Endodermal cell (in vitro differentiated cells): ENCODE data around the gene DLGAP3. TPM values are rescaled to one million over a fixed set of nuclear protein-coding genes. Genes with fewer than 3 reads are reported as not detected.
"Not testable (repeated sequence)": the region's sequence is repeated elsewhere in the genome, so short reads cannot be mapped to it uniquely, and the experiment has no call there.

Experiments used
- DNase-seq: peaks from one replicate; pipeline ENCODE4 v3.0.0-alpha.2; 2017
- H3K27ac ChIP-seq: 2 replicates; pipeline ENCODE4 v1.5.1; 2013; ENCODE audit warnings: mild to moderate bottlenecking, low read depth, low read length, moderate library complexity
- H3K27me3 ChIP-seq: 2 replicates; pipeline ENCODE4 v1.6.1; 2013; ENCODE audit warnings: mild to moderate bottlenecking, low read length, moderate library complexity; ENCODE audit not compliant: insufficient read depth, control insufficient read depth, poor library complexity, severe bottlenecking
- H3K36me3 ChIP-seq: 2 replicates; pipeline ENCODE4 v1.7.0; 2013; ENCODE audit warnings: mild to moderate bottlenecking, low read length, moderate library complexity; ENCODE audit not compliant: control insufficient read depth, insufficient read depth
- H3K4me1 ChIP-seq: one replicate; pipeline ENCODE4 v1.7.0; 2013; ENCODE audit warnings: low read length; ENCODE audit not compliant: control insufficient read depth, insufficient read depth
- H3K4me3 ChIP-seq: 2 replicates; pipeline ENCODE4 v1.5.1; 2013; ENCODE audit warnings: mild to moderate bottlenecking, low read length, moderate library complexity
- H3K9ac ChIP-seq: 2 replicates; pipeline ENCODE4 v1.6.1; 2013; ENCODE audit warnings: mild to moderate bottlenecking, low read length, moderate library complexity; ENCODE audit not compliant: poor library complexity, severe bottlenecking; ENCODE audit errors: extremely low read depth
- H3K9me3 ChIP-seq: 2 replicates; pipeline ENCODE4 v1.6.1; 2013; ENCODE audit warnings: mild to moderate bottlenecking, low read length, moderate library complexity; ENCODE audit not compliant: control insufficient read depth
- H3K27ac Mint-ChIP-seq: 2 replicates; pipeline ENCODE4 v1.8.0; 2020; ENCODE audit warnings: mixed read lengths
- H3K27me3 Mint-ChIP-seq: 2 replicates; pipeline ENCODE4 v1.8.0; 2021; ENCODE audit warnings: mild to moderate bottlenecking, mixed read lengths; ENCODE audit not compliant: insufficient read depth
- H3K36me3 Mint-ChIP-seq: 2 replicates; pipeline ENCODE4 v1.8.0; 2020; ENCODE audit warnings: low read depth, mixed read lengths
- H3K4me1 Mint-ChIP-seq: 2 replicates; pipeline ENCODE4 v1.8.0; 2020; ENCODE audit warnings: mixed read lengths
- H3K4me3 Mint-ChIP-seq: 2 replicates; pipeline ENCODE4 v1.8.0; 2020; ENCODE audit warnings: mild to moderate bottlenecking, moderate library complexity, mixed read lengths
- H3K9me3 Mint-ChIP-seq: 2 replicates; pipeline ENCODE4 v1.8.0; 2020; ENCODE audit warnings: mild to moderate bottlenecking, mixed read lengths
- CTCF ChIP-seq: fragments of 200-600 bp; sonication (generic); conservative IDR thresholded peaks from 2 replicates; pipeline ENCODE4 v1.5.0; 2021; ENCODE audit warnings: antibody characterized with exemption, mild to moderate bottlenecking
- WGBS, 2 experiments: methylation state at CpG; one replicate each; pipeline versions ENCODE4 v1.1.5 to v1.1.7; 2013; ENCODE audit warnings: missing lambda C conversion rate in 2 of 2, mixed read lengths in 1 of 2; ENCODE audit not compliant: insufficient coverage in 1 of 2, insufficient read length in 1 of 2; 5-methylcytosine and 5-hydroxymethylcytosine counted together
- total RNA-seq, 2 donors: library from RNA; stranded (reverse); fragmentation: NEBNext Ultra II Directional in 1 of 2; extraction: Animal tissue kit (Norgen Biotek cat#: 25700) in 1 of 2; gene quantifications; 2 replicates in 1 of 2; 3 replicates in 1 of 2; pipeline ENCODE4 v1.2.1, GENCODE V29; 2021

The DLGAP3 gene
- total RNA-seq, 2 donors from 2014 or later, result 4.4 to 4.6 TPM

GRCh38 chr1:34946211-34946610 is 16.8 kb upstream of the DLGAP3 start:
- H3K9ac ChIP-seq, result no peak overlapping the region
- H3K27ac ChIP-seq, result no peak overlapping the region
- H3K36me3 ChIP-seq, result no peaks in the 10 kb centered on the region
- no peaks in the 10 kb centered on the region for H3K4me1 ChIP-seq
- Mint-ChIP-seq H3K27ac (no peak overlapping the region), H3K27me3 (peaks cover 5% of the 10 kb centered on the region), H3K36me3 (no peaks in the 10 kb centered on the region), H3K9me3 (peaks cover 8% of the 10 kb centered on the region), H3K4me1 (no peaks in the 10 kb centered on the region), H3K4me3 (no peak overlapping the region)
- H3K4me3 ChIP-seq, result no peak overlapping the region
- H3K27me3 ChIP-seq, result peaks cover 14% of the 10 kb centered on the region
- no peak for TF ChIP-seq CTCF
- H3K9me3 ChIP-seq, result no peaks in the 10 kb centered on the region
- no peak for DNase-seq
- WGBS, 2 experiments, result 95% methylated on average over 6 of the region's 6 CpGs; no CpG with 5 or more reads in 1 of the 2 experiments

GRCh38 chr1:34941798-34942197 is 12.3 kb upstream of the DLGAP3 start:
- H3K9me3 ChIP-seq, H3K9me3 Mint-ChIP-seq, DNase-seq, H3K4me1 ChIP-seq, H3K36me3 Mint-ChIP-seq, H3K36me3 ChIP-seq, H3K27ac Mint-ChIP-seq, H3K4me1 Mint-ChIP-seq, H3K9ac ChIP-seq, H3K4me3 ChIP-seq, H3K4me3 Mint-ChIP-seq, H3K27ac ChIP-seq: not testable (repeated sequence)
- WGBS, 2 experiments, result 86 to 91% methylated on average over 2 of the region's 2 CpGs
- peaks cover 11% of the 10 kb centered on the region for H3K27me3 Mint-ChIP-seq
- peaks cover 14% of the 10 kb centered on the region for H3K27me3 ChIP-seq

- H3K27me3 Mint-ChIP-seq, result peaks cover 74% of the 10 kb centered on the region
- H3K9me3 ChIP-seq, result no peaks in the 10 kb centered on the region
- no peak overlapping the region for H3K9ac ChIP-seq
Observed at GRCh38 chr1:34930702-34931071, 1.2 kb upstream of the DLGAP3 start.

More at GRCh38 chr1:34930702-34931071, 1.2 kb upstream of the DLGAP3 start:
- Histone ChIP-seq H3K27me3 (peaks cover 54% of the 10 kb centered on the region), H3K36me3 (no peaks in the 10 kb centered on the region), H3K4me1 (no peaks in the 10 kb centered on the region), H3K4me3 (peak overlapping the region; percentile 69), H3K27ac (no peak overlapping the region)
- TF ChIP-seq CTCF, result no peak
- Mint-ChIP-seq H3K4me1 (peaks cover 5% of the 10 kb centered on the region), H3K36me3 (no peaks in the 10 kb centered on the region), H3K4me3 (peak overlapping the region; percentile 52), H3K9me3 (no peaks in the 10 kb centered on the region), H3K27ac (no peak overlapping the region)
- DNase-seq, result no peak
- WGBS, 2 experiments, result 47% methylated on average over 5 of the region's 5 CpGs; no CpG with 5 or more reads in 1 of the 2 experiments
